Body of pancreas (tissue), 4 donors: ENCODE data around the gene MAP3K9. TPM values are rescaled to one million over a fixed set of nuclear protein-coding genes. Genes with fewer than 3 reads are reported as not detected.

Experiments
- ATAC-seq: fragments of 150-250 bp; one replicate; pipeline ENCODE4 v1.9.1; 2016
- DNase-seq, 4 donors: peaks; one replicate each; pipeline ENCODE4 v3.0.0-alpha.2; 2019
- H3K27ac ChIP-seq, 4 donors: fragments of 200-600 bp; sonication (generic); 1 replicate in 3 of 4; 2 replicates in 1 of 4; pipeline versions ENCODE4 v1.5.1 to v1.6.1; 2016 to 2019; ENCODE audit warnings: mild to moderate bottlenecking in 1 of 4, mixed read lengths in 1 of 4, moderate library complexity in 1 of 4
- H3K27me3 ChIP-seq, 2 donors: fragments of 200-600 bp; sonication (generic); one replicate each; pipeline ENCODE4 v1.6.0; 2016; ENCODE audit warnings: mild to moderate bottlenecking in 1 of 2
- H3K36me3 ChIP-seq, 2 donors: fragments of 200-600 bp; sonication (generic); replicated peaks in 1 of 2; 2 replicates each; pipeline ENCODE4 v1.5.1; 2016; ENCODE audit warnings: low read depth in 2 of 2; ENCODE audit not compliant: insufficient read depth in 1 of 2
- H3K4me1 ChIP-seq: fragments of 200-600 bp; sonication (generic); one replicate; pipeline ENCODE4 v1.6.0; 2016
- H3K4me3 ChIP-seq, 2 donors: fragments of 200-600 bp; sonication (generic); 1 replicate in 1 of 2; 2 replicates in 1 of 2; pipeline ENCODE4 v1.5.1; 2016 to 2019
- H3K9me3 ChIP-seq, 3 donors: fragments of 200-600 bp; sonication (generic); 1 replicate in 2 of 3; 2 replicates in 1 of 3; pipeline ENCODE4 v1.5.1; 2016
- POLR2A ChIP-seq, 3 donors: fragments of 450-650 bp; IDR thresholded peaks; one replicate each; pipeline ENCODE4 v1.6.1; 2016; ENCODE audit warnings: antibody characterized with exemption in 3 of 3, mild to moderate bottlenecking in 2 of 3
- WGBS, 2 donors: methylation state at CpG; one replicate each; pipeline ENCODE4 v1.1.5; 2017; 5-methylcytosine and 5-hydroxymethylcytosine counted together
- intact Hi-C: fragments of 100-400 bp; cut with DNase I; formaldehyde crosslinking; loops from one replicate; pipeline ENCODE4 v1.15.1; 2023
- total RNA-seq, 2 donors: library from RNA; depleted of rRNA; stranded (reverse); fragments of >200 nt; gene quantifications; one replicate each; pipeline ENCODE4 v1.1.0, GENCODE V29; 2016
- TF ChIP-seq, protein P1 (sequence below), 7 experiments: fragments of 450-650 bp in 4 of 7; fragments of 200-600 bp in 3 of 7; sonication (generic) in 3 of 7; IDR thresholded peaks; one replicate each; pipeline ENCODE4 v1.5.1; 2016 to 2019; ENCODE audit warnings: antibody characterized with exemption in 7 of 7

The MAP3K9 gene
- total RNA-seq, 2 donors from 2014 or later = 5.4 to 10.9 TPM

DNA sequence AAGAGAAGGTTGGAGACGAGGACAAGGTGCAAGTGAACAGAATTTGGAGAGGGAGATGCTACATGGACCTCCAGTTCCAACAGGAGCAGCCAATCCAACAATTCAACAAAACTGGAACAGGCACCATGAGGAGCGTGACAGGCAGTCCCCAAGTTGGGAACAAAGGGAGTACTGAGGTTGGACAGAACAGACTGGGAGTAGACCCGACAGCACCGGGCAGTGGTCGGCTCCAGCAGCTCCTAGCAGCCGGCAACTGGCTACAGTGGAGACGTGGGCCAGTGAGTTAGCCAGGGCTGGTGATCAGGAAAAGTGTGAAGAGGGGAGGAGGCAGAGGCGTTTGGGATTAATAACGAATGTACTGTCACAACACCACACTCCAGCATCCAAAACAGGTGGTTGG, 16.4 kb downstream of the MAP3K9 start:
- ATAC-seq (no peak), DNase-seq (no peak)
- 80 to 81% methylated on average over 9 of the region's 9 CpGs for WGBS, 2 donors
- no peaks in the 10 kb centered on the region for H3K27me3 ChIP-seq
- H3K4me3 ChIP-seq = no peak overlapping the region
- H3K27ac ChIP-seq = no peak overlapping the region
- no peaks in the 10 kb centered on the region for H3K9me3 ChIP-seq
- intact Hi-C loops = no loop called here
- no peak for TF ChIP-seq POLR2A (IDR thresholded peaks at IDR 0.05)
- TF ChIP-seq, protein P1, sequence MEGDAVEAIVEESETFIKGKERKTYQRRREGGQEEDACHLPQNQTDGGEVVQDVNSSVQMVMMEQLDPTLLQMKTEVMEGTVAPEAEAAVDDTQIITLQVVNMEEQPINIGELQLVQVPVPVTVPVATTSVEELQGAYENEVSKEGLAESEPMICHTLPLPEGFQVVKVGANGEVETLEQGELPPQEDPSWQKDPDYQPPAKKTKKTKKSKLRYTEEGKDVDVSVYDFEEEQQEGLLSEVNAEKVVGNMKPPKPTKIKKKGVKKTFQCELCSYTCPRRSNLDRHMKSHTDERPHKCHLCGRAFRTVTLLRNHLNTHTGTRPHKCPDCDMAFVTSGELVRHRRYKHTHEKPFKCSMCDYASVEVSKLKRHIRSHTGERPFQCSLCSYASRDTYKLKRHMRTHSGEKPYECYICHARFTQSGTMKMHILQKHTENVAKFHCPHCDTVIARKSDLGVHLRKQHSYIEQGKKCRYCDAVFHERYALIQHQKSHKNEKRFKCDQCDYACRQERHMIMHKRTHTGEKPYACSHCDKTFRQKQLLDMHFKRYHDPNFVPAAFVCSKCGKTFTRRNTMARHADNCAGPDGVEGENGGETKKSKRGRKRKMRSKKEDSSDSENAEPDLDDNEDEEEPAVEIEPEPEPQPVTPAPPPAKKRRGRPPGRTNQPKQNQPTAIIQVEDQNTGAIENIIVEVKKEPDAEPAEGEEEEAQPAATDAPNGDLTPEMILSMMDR (IDR thresholded peaks at IDR 0.05) = no peak
- H3K4me1 ChIP-seq = peaks cover 6% of the 10 kb centered on the region
- H3K36me3 ChIP-seq = no peaks in the 10 kb centered on the region

DNA sequence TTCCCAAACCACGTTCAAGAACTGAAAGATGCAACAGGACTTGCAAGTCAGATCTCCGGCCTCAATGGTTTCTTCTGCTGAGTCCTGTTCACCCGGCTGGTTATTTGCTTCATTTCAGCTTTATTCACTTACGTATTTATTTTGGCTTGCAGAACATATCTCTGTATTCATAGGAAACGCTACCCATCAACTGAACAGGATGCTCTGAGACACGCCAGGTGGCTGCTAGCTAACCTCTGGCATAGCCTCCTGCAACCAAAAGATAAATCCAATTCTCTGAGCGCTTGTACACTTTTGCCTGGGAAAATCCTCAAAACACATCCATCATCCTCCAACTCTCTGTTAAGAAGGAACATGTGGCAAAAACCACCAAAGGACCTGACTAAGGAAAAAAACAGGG, 17.3 kb downstream of the MAP3K9 start:
- no peak for DNase-seq
- intact Hi-C loops = no loop called here
- TF ChIP-seq, protein P1 (IDR thresholded peaks at IDR 0.05) = no peak
- no peak for TF ChIP-seq POLR2A (IDR thresholded peaks at IDR 0.05)
- Histone ChIP-seq H3K27ac (no peak overlapping the region), H3K36me3 (no peaks in the 10 kb centered on the region), H3K4me3 (no peak overlapping the region), H3K9me3 (no peaks in the 10 kb centered on the region), H3K4me1 (peaks cover 6% of the 10 kb centered on the region), H3K27me3 (no peaks in the 10 kb centered on the region)
- ATAC-seq = no peak
- WGBS, 2 donors = 92% methylated on average over 7 of the region's 7 CpGs

DNA sequence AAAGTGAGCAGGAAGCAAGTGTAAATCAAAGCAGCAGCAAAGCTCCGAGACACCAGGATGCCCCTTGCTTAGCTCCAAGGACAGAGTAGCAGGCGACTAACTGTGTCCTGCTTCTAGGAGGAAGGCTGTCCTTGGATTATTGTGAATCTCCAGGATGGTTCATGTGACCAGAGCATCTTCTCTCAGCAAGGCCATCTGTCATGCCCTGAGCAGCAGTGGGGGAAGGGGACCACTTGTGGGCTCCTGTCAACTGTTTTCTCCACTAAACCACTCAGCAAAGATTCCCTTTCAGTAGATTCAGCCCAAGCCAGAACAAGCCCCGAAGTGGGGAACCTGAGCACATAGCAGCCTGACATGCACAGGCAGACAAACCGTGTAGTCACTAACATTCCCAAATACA, 19.4 kb downstream of the MAP3K9 start:
- ATAC-seq = no peak
- 66 to 69% methylated on average over 4 of the region's 4 CpGs for WGBS, 2 donors

DNA sequence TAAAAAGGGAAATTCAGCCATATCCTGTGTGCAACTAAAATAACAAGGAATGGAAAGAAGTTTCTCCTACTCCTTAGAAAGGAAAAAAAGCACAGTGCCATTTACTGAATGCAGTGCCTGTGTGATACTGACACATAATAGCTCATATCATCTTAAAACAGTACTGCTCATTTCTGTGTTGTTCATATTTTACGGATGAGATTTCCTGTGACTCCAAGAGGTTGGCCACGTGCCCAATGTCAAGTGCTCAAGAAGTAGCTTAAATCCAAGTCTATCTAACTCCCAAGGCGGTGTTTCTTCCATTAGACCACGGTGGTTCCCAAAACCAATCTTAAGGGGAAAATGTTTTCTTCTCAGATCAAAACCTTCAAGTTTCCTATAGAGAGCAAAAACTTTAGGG, 20.0 kb downstream of the MAP3K9 start:
- no peaks in the 10 kb centered on the region for H3K27me3 ChIP-seq
- H3K9me3 ChIP-seq = no peaks in the 10 kb centered on the region
- intact Hi-C loops = no loop called here
- DNase-seq (peak in 1 of 4 donors; percentile 40), ATAC-seq (no peak)
- no peaks in the 10 kb centered on the region for H3K36me3 ChIP-seq
- WGBS, 2 donors = 40 to 48% methylated on average over 4 of the region's 4 CpGs
- peaks cover 6% of the 10 kb centered on the region for H3K4me1 ChIP-seq
- H3K4me3 ChIP-seq = no peak overlapping the region
- H3K27ac ChIP-seq = no peak overlapping the region
- TF ChIP-seq, protein P1 (IDR thresholded peaks at IDR 0.05) = no peak
- TF ChIP-seq POLR2A (IDR thresholded peaks at IDR 0.05) = no peak

More for the DNA sequence above, 19.4 kb downstream of the MAP3K9 start:
- intact Hi-C loops = no loop called here
- Histone ChIP-seq H3K4me1 (peaks cover 6% of the 10 kb centered on the region), H3K9me3 (no peaks in the 10 kb centered on the region), H3K4me3 (no peak overlapping the region), H3K27ac (no peak overlapping the region), H3K36me3 (no peaks in the 10 kb centered on the region), H3K27me3 (no peaks in the 10 kb centered on the region)
- no peak for DNase-seq
- TF ChIP-seq POLR2A (IDR thresholded peaks at IDR 0.05) = no peak
- TF ChIP-seq, protein P1 (IDR thresholded peaks at IDR 0.05) = no peak

DNA sequence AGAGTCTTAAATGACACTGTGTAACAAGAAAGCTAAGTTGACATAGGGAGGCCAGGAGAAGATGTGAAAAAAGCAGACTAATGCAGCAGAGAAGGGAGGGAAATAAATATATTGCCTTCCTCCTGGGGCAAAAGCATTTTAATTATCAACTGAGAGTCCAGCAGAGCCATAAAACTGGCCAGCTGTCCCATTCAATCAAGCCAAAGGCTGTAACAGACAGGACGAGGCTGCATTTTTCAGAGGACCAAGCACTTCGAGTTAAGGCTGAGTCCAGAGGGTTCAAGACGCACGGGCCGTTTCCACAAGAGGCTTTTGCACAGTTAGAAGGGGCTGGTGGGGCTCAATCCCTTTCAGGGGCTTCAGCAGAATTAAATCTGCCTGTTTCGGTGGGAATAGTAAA, 20.4 kb downstream of the MAP3K9 start:
- Histone ChIP-seq H3K27ac (no peak overlapping the region), H3K4me1 (peaks cover 6% of the 10 kb centered on the region), H3K9me3 (no peaks in the 10 kb centered on the region), H3K36me3 (no peaks in the 10 kb centered on the region), H3K4me3 (no peak overlapping the region), H3K27me3 (no peaks in the 10 kb centered on the region)
- intact Hi-C loops = no loop called here
- no peak for ATAC-seq
- no peak for TF ChIP-seq POLR2A (IDR thresholded peaks at IDR 0.05)
- TF ChIP-seq, protein P1 (IDR thresholded peaks at IDR 0.05) = no peak
- no peak for DNase-seq
- WGBS, 2 donors = 64 to 75% methylated on average over 6 of the region's 6 CpGs
